ENCODE data around the gene THOC3.
"Not testable (repeated sequence)": the region's sequence is repeated elsewhere in the genome, so short reads cannot be mapped to it uniquely, and the experiment has no call there.

THOC3 gene

GRCh38 chr5:175958515-175958914 lies 9.6 kb downstream of the THOC3 start:
- not testable (repeated sequence) for H2AFZ ChIP-seq (ENCODE audit: low read length); H3K9me2 ChIP-seq (ENCODE audit: low read depth, low read length); H3K4me2 ChIP-seq (ENCODE audit: low read length); H3K27me3 ChIP-seq (ENCODE audit: insufficient read depth, low read length); H3K4me1 ChIP-seq (ENCODE audit: insufficient read depth, low read length, severe bottlenecking); H3K9me3 ChIP-seq (ENCODE audit: low read length); H3K4me3 ChIP-seq (ENCODE audit: low read depth, low read length, poor library complexity, severe bottlenecking); H3K36me3 ChIP-seq (ENCODE audit: insufficient read depth, low read length); H3K9ac ChIP-seq (ENCODE audit: low read length); H4K20me1 ChIP-seq (ENCODE audit: insufficient read depth, low read length); H3F3A ChIP-seq (ENCODE audit: insufficient read depth, low read length); H3K79me2 ChIP-seq (ENCODE audit: insufficient read depth, low read length); H3K27ac ChIP-seq (ENCODE audit: low read depth, low read length, poor library complexity, severe bottlenecking)

- H2AFZ ChIP-seq (ENCODE audit: low read length); H3K9ac ChIP-seq (ENCODE audit: low read length); H3K9me2 ChIP-seq (ENCODE audit: low read depth, low read length); H3K4me2 ChIP-seq (ENCODE audit: low read length); H3K27me3 ChIP-seq (ENCODE audit: insufficient read depth, low read length); H3K79me2 ChIP-seq (ENCODE audit: insufficient read depth, low read length); H4K20me1 ChIP-seq (ENCODE audit: insufficient read depth, low read length); H3F3A ChIP-seq (ENCODE audit: insufficient read depth, low read length); H3K9me3 ChIP-seq (ENCODE audit: low read length); H3K36me3 ChIP-seq (ENCODE audit: insufficient read depth, low read length); H3K4me1 ChIP-seq (ENCODE audit: insufficient read depth, low read length, severe bottlenecking); H3K27ac ChIP-seq (ENCODE audit: low read depth, low read length, poor library complexity, severe bottlenecking); H3K4me3 ChIP-seq (ENCODE audit: low read depth, low read length, poor library complexity, severe bottlenecking): not testable (repeated sequence)
Observed at GRCh38 chr5:175954107-175954506, 14.0 kb downstream of the THOC3 start.

- not testable (repeated sequence) for H4K20me1 ChIP-seq (ENCODE audit: insufficient read depth, low read length); H2AFZ ChIP-seq (ENCODE audit: low read length); H3K79me2 ChIP-seq (ENCODE audit: insufficient read depth, low read length); H3K4me1 ChIP-seq (ENCODE audit: insufficient read depth, low read length, severe bottlenecking); H3K4me2 ChIP-seq (ENCODE audit: low read length); H3K9me2 ChIP-seq (ENCODE audit: low read depth, low read length); H3K4me3 ChIP-seq (ENCODE audit: low read depth, low read length, poor library complexity, severe bottlenecking); H3K9ac ChIP-seq (ENCODE audit: low read length); H3K9me3 ChIP-seq (ENCODE audit: low read length); H3K36me3 ChIP-seq (ENCODE audit: insufficient read depth, low read length); H3F3A ChIP-seq (ENCODE audit: insufficient read depth, low read length); H3K27me3 ChIP-seq (ENCODE audit: insufficient read depth, low read length); H3K27ac ChIP-seq (ENCODE audit: low read depth, low read length, poor library complexity, severe bottlenecking)
Observed at GRCh38 chr5:175952810-175953209, 15.3 kb downstream of the THOC3 start.

DNA sequence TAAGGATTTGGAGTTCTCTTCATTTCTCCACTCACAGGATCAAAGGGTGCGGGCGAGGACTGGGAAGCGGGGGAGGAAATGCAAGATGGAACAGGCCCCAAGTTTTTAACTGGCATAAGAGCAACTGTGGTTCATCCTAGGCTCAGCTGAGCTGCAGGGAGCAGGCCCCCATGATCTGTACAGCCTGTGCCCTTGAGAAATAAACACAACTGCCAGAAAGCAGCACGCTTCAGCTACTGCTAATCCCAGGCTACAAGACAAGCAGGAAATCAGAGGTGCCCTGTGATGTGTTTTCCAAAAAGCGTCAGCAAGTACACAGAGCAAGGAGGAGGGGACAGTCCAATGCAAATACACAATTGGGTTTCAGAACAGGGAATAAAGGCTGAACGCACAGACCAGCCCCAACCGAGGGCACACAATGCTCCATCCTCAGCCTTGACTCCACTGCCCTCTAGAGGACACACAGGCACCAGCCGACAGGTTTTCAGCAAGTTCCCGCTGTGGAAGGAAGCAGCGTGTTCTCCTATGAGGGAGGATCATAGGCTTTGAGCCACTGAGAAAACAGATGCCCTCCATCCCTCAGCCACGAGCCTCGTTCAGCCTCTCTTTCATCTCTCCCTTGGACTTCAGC lies 16.7 kb downstream of the THOC3 start:
- H3K27ac ChIP-seq (ENCODE audit: low read depth, low read length, poor library complexity, severe bottlenecking); H3K9me3 ChIP-seq (ENCODE audit: low read length); H3K4me2 ChIP-seq (ENCODE audit: low read length); H3K9me2 ChIP-seq (ENCODE audit: low read depth, low read length); H4K20me1 ChIP-seq (ENCODE audit: insufficient read depth, low read length); H2AFZ ChIP-seq (ENCODE audit: low read length); H3K36me3 ChIP-seq (ENCODE audit: insufficient read depth, low read length); H3K4me3 ChIP-seq (ENCODE audit: low read depth, low read length, poor library complexity, severe bottlenecking); H3K27me3 ChIP-seq (ENCODE audit: insufficient read depth, low read length); H3K79me2 ChIP-seq (ENCODE audit: insufficient read depth, low read length); H3K9ac ChIP-seq (ENCODE audit: low read length); H3F3A ChIP-seq (ENCODE audit: insufficient read depth, low read length); H3K4me1 ChIP-seq (ENCODE audit: insufficient read depth, low read length, severe bottlenecking): not testable (repeated sequence)

DNA sequence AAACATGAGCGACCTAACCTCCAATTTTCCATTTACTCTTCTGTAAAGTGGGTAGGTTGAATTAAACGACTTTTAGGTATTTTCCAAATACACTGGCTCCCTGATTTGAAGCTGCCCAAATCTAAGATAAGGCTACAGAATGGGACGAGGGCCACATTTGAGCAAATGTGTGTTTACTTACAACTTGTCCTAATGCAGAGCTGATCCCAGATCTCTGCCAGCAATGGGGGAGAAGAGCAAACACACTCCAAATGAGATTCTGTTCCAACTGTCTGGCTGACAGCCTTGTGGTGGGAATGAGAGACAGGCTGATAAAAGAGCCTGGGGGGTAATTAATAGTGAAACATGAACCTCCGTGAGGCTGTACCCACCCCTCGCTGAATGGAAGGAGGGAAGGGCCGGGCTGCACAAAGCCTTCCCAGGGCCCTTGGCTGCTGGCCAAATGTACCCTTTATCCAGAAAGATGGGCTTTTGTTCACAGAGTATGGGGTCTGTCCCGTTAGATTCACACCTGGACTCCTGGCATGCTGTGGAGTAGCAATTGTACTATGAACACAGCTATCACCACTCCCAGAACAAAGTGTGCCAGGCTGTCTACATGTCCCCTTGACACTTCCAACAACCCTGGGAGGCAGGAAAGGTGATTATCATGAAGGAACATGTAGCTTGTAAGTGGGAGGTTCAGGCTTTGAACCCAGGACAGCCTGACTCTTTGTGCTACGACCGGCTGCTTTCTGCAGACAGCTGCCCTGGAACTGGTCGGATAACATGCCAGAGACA lies 19.6 kb downstream of the THOC3 start:
- not testable (repeated sequence) for H2AFZ ChIP-seq (ENCODE audit: low read length); H3K36me3 ChIP-seq (ENCODE audit: insufficient read depth, low read length); H3K79me2 ChIP-seq (ENCODE audit: insufficient read depth, low read length); H3K9me2 ChIP-seq (ENCODE audit: low read depth, low read length); H3K4me1 ChIP-seq (ENCODE audit: insufficient read depth, low read length, severe bottlenecking); H3K4me3 ChIP-seq (ENCODE audit: low read depth, low read length, poor library complexity, severe bottlenecking); H3K27ac ChIP-seq (ENCODE audit: low read depth, low read length, poor library complexity, severe bottlenecking); H3F3A ChIP-seq (ENCODE audit: insufficient read depth, low read length); H3K9ac ChIP-seq (ENCODE audit: low read length); H3K4me2 ChIP-seq (ENCODE audit: low read length); H3K27me3 ChIP-seq (ENCODE audit: insufficient read depth, low read length); H4K20me1 ChIP-seq (ENCODE audit: insufficient read depth, low read length); H3K9me3 ChIP-seq (ENCODE audit: low read length)

- not testable (repeated sequence) for H3K4me1 ChIP-seq (ENCODE audit: insufficient read depth, low read length, severe bottlenecking); H3K27me3 ChIP-seq (ENCODE audit: insufficient read depth, low read length); H2AFZ ChIP-seq (ENCODE audit: low read length); H3K27ac ChIP-seq (ENCODE audit: low read depth, low read length, poor library complexity, severe bottlenecking); H3K4me3 ChIP-seq (ENCODE audit: low read depth, low read length, poor library complexity, severe bottlenecking); H3F3A ChIP-seq (ENCODE audit: insufficient read depth, low read length); H3K79me2 ChIP-seq (ENCODE audit: insufficient read depth, low read length); H3K36me3 ChIP-seq (ENCODE audit: insufficient read depth, low read length); H3K4me2 ChIP-seq (ENCODE audit: low read length); H3K9me3 ChIP-seq (ENCODE audit: low read length); H3K9me2 ChIP-seq (ENCODE audit: low read depth, low read length); H3K9ac ChIP-seq (ENCODE audit: low read length); H4K20me1 ChIP-seq (ENCODE audit: insufficient read depth, low read length)
Observed at GRCh38 chr5:175943253-175943652, 24.9 kb downstream of the THOC3 start.

- not testable (repeated sequence) for H3K9ac ChIP-seq (ENCODE audit: low read length); H2AFZ ChIP-seq (ENCODE audit: low read length); H3K9me3 ChIP-seq (ENCODE audit: low read length); H3K9me2 ChIP-seq (ENCODE audit: low read depth, low read length); H4K20me1 ChIP-seq (ENCODE audit: insufficient read depth, low read length); H3K36me3 ChIP-seq (ENCODE audit: insufficient read depth, low read length); H3K27ac ChIP-seq (ENCODE audit: low read depth, low read length, poor library complexity, severe bottlenecking); H3K4me2 ChIP-seq (ENCODE audit: low read length); H3F3A ChIP-seq (ENCODE audit: insufficient read depth, low read length); H3K4me1 ChIP-seq (ENCODE audit: insufficient read depth, low read length, severe bottlenecking); H3K4me3 ChIP-seq (ENCODE audit: low read depth, low read length, poor library complexity, severe bottlenecking); H3K27me3 ChIP-seq (ENCODE audit: insufficient read depth, low read length); H3K79me2 ChIP-seq (ENCODE audit: insufficient read depth, low read length)
Observed at GRCh38 chr5:175940632-175941031, 27.5 kb downstream of the THOC3 start.
